VCaP (cell line): ENCODE results near the gene KDSR.

Source experiments
- H3K27ac ChIP-seq: fragments of 450-650 bp; 2 replicates; pipeline ENCODE4 v1.5.1; 2017
- TF ChIP-seq, protein P1 (sequence below): fragments of 450-650 bp; conservative IDR thresholded peaks from 2 replicates; pipeline ENCODE4 v1.5.1; 2017; ENCODE audit warnings: mild to moderate bottlenecking, moderate library complexity

The KDSR gene

DNA sequence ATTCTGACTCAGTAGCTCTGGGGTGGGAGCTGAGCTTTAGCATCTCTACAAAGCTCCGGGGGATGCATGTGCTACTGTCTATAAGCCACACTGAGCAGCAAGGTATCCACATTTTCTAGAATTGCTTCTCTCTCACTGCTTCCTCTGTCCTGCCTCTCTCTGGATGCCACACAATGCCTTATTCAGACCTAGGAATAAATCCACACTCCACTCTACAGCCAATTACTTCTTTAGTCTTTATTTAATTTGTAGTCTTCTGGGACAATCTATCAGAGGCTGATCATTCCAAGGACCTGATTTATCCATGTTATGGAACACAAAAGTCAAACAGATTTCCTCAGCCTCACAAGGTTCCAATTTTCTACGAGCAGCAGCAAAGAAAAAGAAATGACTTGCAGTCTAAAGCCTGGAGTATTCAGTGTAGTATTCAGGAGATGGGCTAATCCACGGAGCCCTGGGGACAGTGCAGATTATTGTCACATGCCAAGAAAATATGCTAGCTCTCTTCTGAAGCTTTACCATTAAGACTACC is 51.8 kb downstream of the KDSR start:
- TF ChIP-seq, protein P1, sequence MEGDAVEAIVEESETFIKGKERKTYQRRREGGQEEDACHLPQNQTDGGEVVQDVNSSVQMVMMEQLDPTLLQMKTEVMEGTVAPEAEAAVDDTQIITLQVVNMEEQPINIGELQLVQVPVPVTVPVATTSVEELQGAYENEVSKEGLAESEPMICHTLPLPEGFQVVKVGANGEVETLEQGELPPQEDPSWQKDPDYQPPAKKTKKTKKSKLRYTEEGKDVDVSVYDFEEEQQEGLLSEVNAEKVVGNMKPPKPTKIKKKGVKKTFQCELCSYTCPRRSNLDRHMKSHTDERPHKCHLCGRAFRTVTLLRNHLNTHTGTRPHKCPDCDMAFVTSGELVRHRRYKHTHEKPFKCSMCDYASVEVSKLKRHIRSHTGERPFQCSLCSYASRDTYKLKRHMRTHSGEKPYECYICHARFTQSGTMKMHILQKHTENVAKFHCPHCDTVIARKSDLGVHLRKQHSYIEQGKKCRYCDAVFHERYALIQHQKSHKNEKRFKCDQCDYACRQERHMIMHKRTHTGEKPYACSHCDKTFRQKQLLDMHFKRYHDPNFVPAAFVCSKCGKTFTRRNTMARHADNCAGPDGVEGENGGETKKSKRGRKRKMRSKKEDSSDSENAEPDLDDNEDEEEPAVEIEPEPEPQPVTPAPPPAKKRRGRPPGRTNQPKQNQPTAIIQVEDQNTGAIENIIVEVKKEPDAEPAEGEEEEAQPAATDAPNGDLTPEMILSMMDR = no peak
- H3K27ac ChIP-seq = no peak overlapping the region

DNA sequence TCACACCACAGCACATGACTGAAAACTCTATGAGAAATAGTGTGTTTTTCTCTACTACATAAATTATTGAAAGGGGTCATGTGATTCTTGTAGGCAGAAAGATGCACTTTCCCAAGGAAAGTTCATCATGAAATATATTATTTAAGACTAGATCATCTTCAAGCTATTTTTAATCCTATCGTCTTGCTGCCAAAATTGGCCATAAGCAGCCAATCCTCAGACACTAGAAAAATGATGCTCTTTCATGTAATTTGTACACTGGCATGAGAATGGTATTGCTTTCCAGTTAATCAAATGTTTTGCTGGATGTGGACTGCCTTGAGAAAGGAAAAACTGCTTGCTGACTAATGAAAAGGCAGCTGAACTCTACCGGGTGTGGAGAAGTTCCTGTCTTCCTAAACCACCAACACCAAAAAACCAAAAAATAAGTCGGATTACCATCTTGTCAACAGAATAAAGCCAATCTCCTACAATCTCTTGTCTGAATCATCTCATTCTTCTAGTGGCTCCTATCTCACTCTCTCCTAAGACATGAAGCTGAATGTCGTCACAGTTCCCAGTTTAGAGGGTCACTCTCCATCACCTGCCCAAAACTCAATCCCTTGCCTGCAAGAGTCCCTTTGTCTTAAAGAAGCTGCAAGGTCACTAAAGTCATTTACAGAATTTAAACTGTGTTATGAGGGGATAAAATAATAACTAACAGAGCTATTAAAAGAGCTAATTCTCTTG is 52.8 kb downstream of the KDSR start:
- TF ChIP-seq, protein P1 = no peak
- H3K27ac ChIP-seq = no peak overlapping the region

DNA sequence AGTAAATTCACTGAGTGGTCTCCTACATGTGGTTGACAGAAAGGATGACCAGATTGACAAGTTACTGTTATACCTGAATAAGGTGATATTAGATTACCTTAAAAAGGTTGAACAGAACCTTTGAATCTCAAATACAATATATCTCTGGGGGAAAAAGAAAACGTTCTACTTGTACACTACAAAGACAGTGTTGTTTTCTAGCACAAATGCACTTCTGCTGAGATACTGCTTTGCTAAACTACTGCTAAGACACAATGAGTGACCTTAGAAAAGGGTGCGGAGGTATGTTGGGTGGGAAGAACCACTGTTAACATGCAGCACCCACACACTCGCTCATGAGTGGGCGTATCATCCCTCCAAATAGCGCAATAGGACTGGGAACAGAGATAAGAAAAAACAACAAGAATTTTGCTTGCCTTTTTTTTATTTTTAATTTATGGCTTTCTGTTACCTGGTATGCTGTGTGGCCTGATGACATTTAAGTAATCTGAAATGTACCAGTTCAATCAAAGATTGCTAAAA is 53.5 kb downstream of the KDSR start:
- TF ChIP-seq, protein P1 = no peak
- no peak overlapping the region for H3K27ac ChIP-seq

DNA sequence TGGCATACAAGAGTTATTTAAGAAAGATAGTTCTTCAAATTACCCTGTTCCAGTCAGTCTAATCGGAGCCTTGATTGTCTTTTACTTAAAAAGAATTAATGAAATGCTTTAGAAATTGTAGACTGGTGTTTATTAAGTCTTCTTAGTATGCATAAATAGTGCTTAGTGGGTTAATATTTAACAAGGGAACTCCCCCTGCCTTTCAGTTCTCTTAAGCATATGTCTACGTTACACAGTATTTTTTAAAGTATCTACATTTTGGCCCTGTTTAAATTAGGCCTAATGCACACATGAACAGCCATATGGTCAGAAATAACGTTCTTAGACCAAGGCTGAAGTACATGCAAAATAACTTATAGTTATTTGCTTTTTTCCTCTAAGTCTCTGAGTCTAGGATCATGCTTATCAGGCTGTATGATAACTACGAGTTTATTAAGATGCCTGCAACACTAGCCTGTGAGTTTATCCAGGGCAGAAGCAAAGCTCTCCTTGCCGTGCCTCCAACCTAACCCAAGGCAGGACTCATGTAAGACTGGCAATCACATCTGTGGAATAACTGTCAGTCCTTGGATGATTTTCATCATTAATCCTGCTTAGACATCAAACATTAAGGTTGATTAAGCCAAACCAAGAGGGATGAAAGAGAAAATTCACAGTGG is 54.1 kb downstream of the KDSR start:
- H3K27ac ChIP-seq = no peak overlapping the region

DNA sequence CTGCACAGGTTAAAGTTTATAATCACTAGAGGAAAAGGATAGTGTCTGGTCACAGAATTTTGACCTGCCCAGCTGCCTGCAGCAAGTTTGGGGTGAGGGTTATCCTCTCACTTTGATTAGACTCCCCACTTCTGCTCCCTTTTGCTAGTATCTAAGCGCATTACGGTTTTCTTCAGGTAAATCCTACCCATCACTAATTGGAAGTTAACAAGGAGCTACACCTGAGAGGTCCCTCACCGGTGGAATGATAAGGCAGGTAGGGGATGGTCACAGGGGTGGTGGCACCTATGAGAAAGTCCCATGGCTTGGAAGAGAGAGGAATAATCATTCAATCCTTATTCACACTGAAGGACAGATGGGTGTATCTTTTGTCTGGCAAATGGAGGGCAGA is 55.0 kb downstream of the KDSR start:
- H3K27ac ChIP-seq = no peak overlapping the region
- TF ChIP-seq, protein P1 = no peak

More for the DNA sequence above, 54.1 kb downstream of the KDSR start:
- TF ChIP-seq, protein P1 = no peak

DNA sequence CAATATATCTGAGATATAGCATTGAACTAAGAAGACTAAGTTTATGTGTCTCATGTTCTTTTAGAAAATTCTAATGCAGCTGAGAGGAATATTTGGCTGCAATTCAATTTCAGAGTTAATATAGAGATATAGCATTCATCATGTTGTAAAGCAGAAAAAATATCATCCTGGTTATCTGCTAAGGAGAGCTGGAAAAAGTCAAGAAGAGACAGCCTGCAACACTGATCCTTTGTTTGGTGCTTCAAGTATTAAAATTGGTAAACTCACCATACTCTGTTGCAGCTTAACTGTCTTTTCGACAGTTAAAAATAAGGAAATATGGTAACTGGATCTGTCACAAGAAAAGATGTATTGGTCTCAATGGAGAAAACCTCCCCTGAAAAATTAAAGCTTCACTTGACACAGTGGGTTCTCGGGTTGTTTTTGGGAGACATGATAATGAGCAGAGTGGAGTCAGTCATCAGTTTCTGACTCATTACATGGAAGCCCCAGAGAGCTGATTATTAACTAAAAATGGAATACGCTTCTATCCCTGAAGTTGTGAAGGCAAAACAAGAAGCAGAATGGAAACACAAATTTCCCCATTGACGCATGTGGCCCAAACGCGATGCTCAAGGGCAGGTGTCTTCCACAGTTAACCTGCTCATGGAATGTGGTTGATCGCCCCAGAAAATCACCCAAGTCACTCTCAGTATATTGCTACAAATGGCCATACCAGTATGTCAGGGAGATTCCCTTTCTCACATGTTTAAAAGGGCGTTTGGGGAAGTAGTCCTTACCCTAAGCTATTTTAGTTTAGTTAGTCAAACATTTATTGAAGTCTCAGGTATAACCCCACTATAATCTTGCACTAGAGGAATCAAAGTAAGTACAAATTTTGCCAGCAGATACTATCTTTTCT is 55.6 kb downstream of the KDSR start:
- no peak overlapping the region for H3K27ac ChIP-seq
- TF ChIP-seq, protein P1 = no peak

DNA sequence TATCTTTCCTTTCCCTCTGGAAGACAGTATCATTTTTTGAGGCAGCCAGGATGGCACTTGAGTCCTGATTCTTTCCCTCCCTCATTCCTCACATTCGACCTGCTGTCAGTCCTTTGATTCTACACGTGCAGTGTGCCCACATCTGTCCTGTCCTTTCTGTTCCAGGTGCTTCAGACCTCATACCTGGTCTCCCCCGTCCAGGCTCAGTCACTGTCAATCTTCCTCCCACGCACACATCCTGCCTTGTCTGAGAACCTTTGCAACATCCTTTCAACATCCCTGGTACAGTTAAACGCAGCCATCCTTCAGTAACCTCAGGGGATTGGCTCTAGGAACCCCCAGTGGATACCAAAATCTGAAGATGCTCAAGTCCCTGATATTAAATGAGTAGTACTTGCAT is 57.6 kb downstream of the KDSR start:
- TF ChIP-seq, protein P1 = no peak
- H3K27ac ChIP-seq = no peak overlapping the region
